Measurements from ENCODE around the gene SPATA20.

SPATA20 gene

DNA sequence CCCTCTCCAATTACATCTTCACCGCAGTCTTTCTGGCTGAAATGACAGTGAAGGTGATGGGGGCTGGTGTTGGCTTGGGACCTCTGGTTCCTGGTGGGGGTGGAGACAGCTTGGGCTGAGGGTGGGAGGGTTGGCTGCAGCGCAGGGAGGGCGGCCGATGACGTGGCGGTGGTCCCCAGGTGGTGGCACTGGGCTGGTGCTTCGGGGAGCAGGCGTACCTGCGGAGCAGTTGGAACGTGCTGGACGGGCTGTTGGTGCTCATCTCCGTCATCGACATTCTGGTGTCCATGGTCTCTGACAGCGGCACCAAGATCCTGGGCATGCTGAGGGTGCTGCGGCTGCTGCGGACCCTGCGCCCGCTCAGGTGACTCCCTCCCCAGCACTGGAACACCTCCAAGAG is 55.9 kb downstream of the SPATA20 start:
- DNase-seq (ENCODE audit: low read depth), result no peak

DNA sequence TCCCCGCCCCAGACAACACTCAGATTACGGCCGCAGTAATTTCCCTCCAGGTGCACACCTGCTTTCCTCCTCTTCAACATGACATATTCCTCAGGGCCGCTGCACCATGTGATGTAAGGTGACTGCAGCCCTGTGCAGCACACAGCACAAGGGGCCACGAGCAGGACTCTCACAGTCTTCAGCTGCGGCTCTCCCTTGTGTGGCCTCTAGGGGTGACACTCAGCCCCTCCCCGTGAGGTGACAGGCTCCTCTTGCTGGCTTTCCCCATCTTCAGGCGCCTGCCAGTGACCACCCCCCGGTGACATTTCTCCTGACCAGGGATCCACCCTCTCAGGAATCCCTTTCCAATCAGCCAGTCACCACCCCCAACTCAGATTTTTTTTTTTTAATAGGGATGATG is 56.4 kb downstream of the SPATA20 start:
- DNase-seq (ENCODE audit: low read depth), result no peak

GRCh38 chr17:50604513-50604912 is 57.5 kb downstream of the SPATA20 start:
- peak; percentile 51 for DNase-seq (ENCODE audit: low read depth)

- DNase-seq (ENCODE audit: low read depth), result peak; percentile 45
These were observed 58.5 kb downstream of the SPATA20 start for GRCh38 chr17:50605429-50605828.

Data from EH (cell line).